HG03521 (cell line): ENCODE measurements around the gene RCOR1.
"Not testable (repeated sequence)": the region's sequence is repeated elsewhere in the genome, so short reads cannot be mapped to it uniquely, and the experiment has no call there.

Source experiments
- ATAC-seq: cut with Tn5 transposase; IDR thresholded peaks from one replicate; pipeline ENCODE4 v1.9.1; 2021; ENCODE audit warnings: mild to moderate bottlenecking, moderate library complexity; ENCODE audit not compliant: unreplicated experiment

RCOR1 gene

DNA sequence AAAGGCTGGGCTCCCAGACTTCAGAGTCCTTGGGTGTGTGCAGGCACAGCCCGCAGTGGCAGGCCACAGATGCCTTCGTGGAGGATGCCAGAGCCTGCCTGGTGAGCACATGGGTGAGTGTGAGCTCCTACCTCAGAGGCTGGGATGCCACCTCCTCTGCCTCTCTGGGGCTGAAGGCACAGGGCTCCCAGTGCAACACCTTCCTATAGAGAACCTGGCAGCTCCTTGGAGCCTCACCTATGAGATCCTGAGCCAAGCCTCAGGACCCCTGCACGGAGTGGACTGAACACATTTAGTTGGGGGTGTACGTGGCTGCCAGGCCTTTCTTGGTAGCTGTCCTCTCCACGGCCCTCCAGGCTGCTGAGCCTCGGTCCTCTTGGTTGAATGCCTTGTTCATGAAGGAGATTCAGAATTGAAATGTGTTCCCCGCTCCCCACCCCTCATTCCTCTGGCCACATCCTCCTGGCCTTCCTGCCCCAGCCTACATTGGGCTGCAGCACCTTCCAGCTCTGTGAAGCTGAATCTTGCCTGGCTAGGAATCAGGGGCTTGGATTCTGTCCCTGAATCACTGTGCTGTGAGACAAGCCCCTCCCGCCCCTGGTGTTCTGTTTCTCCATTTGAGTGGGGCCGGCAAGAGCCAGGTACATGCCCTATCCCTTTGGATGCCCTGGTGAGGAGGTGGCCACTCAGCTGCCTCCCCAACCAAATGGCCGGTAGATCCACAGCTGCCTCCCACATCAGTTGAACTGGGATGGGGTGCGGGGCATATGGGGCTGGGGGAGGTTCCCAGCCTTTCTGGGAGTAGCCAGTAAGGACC lies 146.1 kb downstream of the RCOR1 start:
- ATAC-seq = no peak

DNA sequence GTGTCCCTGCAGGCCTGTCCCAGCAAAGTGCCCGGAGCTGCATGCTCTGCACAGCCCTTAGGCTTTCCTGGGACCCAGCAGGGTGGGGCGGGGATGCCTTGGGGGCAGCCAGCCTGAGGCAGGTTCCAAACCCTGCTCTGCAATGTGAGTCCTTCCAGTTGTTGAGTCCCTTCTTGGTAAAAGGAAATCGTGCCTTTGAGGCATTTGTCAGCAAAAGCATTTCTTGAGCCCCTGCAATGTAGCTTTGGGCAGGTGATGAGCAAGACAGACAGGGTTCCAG lies 146.7 kb downstream of the RCOR1 start:
- ATAC-seq = no peak

DNA sequence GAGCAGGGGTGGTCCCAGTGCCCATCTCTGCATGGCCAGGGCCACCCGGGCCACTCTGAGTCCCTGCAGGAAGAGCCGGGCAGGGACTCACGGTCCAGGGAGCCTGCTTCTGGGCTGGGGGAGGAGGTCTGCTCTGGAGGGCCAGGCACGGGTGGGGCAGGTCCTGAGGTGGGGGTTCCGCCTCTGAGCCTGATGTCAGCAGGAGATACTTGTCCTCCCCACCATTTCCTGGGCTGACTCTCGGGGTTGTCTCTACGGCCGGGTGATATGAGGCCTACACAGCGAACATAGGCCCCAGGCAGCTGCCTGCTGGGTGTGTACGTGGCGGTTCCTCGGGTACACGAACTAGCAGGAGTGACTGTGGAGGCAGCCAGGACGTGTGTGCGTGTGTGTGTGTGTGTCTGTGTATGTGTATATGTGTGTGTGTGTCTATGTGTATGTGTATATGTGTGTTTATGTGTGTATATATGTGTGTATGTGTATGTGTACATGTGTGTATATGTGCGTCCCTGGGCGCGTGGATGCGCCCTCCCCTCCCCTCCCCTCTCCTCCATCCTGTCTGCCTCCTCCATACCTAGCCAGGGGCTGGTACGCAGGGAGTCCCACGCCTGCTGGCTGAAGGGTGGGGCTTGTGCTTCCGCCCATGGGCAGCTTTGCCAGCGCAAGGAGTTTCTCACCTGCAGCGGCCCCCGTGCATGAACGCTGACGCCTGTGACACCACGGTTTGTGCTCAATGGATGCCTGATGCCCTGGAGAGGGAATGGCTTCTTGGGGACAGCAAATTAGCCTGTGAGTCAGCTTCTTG lies 154.4 kb downstream of the RCOR1 start:
- ATAC-seq = no peak

DNA sequence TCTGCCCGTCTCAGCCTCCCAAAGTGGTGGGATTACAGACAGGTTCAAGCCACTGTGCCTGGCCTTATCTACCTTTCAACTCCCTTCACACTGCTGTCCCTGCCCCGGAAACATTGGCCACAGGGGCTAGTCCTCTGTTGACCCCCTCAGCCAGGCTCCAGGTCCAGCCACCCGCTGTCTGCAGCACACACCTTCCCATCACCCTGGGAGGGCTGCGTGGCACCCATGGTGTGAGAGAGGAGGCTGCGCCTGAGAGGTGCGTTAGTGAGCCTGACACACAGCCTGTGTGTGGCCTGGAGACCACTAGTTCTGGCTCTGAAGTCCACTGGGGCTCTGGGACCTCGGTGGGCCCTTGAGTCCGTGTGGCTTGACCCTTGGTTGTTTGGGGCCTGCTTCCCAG lies 156.4 kb downstream of the RCOR1 start:
- ATAC-seq = no peak

DNA sequence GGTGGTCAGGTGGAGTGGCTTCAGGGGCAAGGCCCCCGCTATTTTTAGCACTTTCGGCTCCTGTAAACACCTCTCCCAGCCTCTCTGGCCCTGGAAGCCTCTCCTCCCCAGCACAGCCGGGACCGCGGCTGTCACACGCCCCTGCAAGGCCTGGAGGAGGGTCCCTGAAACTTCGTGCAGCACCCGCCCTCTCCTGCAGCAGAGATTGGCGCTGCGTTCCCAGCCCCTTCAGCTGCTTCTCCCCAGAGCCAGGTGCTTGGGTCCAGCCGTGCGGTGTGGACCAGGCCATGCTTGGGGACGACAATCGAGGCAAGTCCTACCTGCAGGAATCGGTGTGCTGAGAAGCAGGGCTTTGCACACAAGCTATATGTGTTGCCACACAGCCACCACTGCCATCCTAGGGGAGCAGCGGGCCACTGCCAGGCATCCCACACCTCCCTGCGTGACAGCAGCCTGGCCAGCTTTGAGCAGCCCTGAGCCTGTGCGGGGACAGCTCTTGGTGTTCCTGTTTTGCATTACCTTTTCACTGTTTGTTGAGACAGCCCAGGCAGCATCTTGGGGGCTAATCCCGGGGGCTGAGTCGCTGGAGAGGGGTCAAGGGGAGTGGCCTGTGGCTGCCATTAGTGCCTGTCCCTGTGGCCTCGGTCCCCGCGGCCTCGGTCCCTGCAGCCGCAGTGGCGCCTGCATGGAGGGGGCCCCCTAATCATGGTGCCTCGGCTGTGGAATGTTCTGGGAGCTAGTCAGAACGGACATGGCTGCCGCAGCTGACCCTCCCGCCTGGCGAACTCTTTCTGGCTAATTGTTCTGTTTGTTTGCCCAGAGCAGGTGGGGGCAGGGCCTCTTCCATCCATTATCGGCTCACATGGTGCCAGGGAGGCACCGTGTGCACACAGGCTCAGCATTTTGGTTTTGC lies 157.2 kb downstream of the RCOR1 start:
- no peak for ATAC-seq

DNA sequence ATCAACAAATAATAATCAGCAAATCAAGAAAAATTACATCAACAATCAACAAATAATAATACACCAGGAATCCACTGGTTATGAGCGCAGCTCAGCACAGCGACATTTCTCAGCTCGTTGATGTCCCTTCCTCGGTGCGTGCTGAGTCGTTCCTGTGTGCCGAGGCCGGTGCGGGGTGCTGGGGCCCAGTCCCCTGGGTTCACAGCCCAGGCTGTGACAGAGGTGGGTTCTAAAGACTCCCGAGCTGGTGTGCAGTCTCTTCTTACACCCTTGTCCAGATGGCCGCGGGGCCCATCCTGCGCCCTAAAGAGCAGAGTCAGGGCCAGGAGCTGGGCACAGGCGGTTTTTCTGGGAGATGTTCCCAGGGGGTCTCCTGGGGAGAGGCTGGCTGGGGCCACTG lies 157.9 kb downstream of the RCOR1 start:
- no peak for ATAC-seq

DNA sequence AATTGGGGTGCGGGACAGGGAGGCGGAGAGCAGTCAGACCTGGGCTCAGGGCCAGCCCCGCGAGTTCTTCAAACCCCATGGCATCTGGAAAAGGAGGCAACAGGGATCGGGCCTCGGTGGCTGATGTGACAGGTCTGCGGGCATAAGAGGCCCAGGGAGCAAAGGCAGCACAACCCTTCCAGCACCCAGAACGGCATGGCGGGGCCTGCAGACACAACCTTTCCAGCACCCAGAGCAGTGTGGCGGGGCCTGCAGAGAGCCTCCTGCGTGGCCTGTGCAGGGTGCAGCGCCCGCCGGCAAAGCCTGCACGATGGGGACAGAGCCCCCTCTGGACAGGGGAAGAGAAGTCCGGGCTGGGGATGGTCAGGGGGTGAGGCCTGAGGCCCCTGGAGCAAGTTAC lies 158.6 kb downstream of the RCOR1 start:
- no peak for ATAC-seq

DNA sequence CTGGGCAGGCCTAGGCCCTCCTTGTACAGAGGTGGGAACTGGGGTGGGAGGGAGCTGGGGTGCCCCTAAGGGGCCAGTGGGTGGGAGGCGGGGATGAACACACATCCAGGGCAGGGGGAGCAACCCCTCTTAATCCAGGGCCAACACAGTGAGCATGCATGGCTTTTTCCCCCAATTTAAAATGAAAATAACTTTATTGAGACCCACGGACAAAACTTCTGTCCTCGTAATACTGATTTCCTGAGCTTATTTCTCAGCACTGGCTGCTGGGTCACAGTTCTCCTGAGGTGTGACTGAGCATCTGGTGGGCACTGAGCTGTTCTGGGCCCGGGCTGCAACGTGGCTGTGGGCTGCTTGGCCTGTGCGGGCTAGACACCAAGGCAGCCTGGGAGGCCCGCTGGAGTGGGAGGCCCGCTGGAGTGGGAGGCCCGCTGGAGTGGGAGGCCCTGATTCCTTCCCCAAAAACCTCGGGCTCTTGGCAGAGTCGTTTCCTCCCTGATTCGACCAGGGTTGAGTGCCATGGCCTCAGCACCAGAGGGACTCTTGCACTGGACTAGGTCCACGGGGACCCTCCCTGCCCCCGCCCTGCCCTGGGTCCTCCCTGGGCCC lies 159.9 kb downstream of the RCOR1 start:
- ATAC-seq = no peak

DNA sequence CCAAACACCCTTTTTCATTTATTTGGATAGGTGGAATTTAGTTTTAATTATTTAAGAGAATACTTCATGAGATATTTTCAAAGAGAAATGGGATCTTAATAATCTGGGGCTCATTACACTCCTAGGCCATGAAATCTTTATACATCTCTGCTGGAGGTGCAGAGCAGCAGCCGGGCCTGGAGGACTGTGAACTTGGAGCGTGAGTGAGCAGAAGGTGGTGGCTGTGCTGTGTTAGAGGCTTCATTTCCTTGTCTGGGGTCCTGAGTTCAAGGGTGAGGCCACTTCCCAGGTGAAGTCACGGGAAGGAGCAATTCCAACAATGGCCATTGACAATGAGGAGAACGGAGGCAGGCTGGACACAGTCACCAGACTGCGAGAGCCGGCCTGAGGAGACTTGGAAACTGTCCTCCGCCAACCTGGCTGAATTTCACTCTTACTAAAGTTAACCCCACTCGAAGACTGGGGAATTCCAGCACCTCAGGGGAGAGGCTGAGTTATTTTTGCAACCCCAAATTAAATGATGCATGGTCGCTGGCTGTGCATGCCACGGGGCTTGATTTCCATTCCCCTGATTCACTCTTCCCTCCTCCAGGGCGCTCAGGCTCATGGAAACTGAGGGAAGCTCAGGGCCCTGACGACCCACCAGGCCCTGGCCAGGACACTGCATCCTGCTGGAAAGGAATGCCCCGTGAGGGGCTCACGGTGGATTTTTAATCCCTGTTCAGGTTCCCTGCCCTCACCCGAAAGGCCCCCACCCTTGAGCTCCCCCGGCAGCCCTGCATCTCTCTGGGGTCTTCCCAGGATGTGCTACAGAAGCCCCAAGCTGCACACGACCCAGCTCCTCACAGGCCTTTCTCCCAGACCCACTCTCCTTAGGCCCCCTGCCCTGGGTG lies 162.2 kb downstream of the RCOR1 start:
- no peak for ATAC-seq

DNA sequence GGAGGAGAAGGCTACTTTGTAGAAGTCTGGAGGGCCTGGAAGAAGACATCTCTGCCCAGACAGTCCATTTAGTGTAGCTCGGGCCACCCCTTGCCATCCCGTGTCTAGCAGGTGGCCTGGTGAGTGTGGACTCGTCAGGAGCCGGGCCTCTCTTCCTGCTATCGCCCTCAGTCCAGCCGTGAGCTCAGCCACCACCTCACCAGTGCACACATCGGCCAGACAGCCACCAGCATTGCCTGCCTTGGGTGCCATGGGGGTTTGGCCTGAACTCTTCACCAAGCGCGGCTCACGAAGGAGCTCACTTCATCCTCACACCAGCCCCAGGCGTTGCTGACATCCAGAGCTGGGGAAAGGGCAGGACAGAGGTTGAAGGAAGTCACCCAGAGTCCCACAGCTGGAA lies 165.2 kb downstream of the RCOR1 start:
- no peak for ATAC-seq

DNA sequence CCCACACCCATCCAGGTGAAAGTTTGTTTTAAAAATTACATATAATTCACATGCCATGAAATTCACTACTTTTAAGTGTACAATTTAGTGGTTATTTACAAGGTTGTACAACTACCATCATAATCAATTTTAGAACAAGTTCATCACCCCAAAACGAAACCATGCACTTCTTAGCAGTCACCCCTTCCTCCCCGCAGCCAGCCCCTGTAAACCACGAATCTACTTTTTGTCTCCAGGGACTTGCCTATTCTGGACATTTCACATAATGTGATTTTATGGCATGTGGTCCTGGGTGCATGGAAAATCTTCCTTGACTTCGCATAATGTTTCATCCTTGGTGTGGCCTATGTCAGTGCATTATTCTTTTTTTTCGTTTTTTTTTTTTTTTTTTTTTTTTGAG lies 165.6 kb downstream of the RCOR1 start:
- no peak for ATAC-seq

DNA sequence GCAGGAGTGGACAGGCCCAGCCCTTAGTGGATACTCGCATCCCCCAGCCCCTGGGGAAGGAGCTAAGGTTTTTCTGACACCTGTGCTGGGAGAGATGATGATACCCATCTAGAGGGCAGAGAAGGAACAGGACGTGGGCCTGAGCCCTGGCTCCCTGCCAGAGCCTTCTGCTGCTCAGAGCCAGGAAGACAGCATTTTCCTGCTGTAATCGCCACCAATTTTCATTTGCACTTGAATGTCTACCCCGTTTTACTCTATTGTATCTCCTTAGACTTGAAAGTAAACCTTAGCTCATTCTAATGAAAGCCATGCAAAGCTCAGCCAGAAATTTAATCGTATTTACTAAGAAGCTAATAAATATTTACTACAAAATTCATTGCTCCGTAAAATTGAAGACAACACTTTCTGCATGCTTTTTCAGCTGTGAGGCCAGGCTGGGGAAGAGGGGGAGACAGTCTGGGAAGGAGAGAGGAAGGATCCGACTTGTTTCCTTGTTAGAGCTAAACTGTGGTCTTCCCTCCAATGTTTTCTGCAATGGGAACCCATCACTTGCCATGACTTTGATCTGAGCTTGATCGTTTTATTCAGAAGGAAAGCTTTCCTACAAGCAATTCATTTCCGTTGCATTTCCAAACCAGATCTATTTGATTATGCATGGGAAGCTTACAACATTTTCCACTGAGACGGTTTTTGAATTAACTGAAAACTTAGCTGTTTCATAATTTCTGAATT lies 167.2 kb downstream of the RCOR1 start:
- no peak for ATAC-seq

DNA sequence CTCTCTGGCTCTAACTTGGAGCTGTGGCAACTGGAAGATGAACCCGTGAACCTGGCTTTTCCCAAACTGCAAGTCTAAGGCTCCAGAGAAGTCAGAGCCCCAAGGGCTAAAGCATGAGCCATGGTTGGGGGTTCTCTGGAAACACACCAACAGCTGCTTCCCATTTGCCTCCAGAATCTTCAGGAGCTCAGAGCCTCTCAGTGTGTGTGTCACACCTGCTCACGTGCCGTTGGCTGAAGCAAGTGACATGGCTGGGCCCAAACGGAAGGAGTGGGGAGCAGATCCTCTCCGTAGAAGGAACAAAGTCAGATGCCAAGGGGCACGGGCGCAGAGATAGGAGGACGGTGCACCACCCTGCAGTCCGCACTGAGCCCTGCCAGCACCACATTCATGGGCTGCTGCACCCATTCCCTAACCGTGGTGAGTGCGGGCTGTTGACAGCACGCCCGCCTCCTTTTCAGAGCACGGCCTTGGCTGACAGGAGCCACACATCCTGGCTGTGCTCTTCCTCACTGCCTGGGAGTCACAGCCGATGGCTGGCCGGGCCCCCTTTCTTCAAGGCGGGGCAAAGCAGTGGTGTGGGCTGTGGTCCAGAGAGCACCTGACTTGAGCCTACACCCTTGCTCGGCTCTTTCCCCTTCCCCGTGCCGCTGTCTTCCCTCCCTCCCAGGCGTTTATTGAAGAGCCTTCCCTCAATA lies 168.2 kb downstream of the RCOR1 start:
- no peak for ATAC-seq

DNA sequence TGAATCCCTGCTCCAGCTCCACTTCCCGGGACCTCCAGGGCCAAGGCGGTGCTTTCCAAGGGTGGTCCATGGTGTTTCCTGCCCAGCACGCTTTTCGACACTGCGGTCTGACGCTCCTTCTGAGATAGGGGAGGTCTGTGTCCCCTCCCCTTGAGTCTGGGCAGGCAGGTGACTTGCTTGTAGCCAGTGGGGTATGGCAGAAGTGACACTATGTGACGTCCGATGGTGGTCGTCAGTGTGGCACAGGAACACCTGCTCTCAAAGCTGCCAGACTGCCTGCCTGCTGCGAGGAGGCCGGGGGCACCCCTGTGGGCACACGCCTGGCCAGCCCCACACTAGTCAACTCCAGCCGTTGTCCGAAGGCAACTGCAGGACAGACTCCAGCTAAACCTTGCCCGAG lies 168.8 kb downstream of the RCOR1 start:
- ATAC-seq = no peak

DNA sequence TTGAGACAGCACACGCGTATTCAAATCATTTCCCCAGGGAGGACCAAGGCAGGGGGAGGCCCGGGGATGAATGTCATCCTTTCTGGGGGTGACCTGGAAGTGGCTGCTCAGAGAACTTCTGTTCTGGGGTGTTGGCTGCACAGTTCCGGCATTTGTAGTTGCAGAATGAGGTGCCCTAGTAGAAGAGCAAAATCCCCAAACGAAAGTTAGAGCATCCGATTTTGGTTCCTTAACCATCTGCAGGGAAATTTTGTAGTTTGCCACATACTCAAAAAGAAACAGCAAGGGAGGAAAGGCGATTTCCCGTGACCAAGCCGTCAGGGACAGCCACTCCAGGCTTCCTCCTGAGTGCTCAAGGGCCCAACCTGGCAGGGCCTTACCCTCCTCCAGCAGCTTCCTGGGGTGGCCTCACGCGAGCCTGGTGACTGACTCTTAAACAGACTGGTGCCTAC lies 171.8 kb downstream of the RCOR1 start:
- ATAC-seq = no peak

DNA sequence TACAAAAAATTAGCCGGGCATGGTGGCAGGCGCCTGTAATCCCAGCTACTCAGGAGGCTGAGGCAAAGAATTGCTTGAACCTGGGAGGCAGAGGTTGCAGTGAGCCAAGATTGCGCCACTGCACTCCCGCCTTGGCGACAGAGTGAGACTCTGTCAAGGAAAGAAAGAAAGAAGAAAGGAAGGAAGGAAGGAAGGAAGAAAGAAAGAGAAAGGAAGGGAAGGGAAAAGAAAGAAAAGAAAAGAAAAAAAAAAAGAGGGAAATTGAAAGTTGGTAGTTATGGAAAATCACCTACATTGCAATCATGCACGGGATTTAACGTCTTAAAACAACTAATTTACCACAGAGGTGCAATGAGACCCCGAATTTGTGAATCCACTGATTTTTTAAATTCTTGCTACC lies 173.3 kb downstream of the RCOR1 start:
- not testable (repeated sequence) for ATAC-seq

DNA sequence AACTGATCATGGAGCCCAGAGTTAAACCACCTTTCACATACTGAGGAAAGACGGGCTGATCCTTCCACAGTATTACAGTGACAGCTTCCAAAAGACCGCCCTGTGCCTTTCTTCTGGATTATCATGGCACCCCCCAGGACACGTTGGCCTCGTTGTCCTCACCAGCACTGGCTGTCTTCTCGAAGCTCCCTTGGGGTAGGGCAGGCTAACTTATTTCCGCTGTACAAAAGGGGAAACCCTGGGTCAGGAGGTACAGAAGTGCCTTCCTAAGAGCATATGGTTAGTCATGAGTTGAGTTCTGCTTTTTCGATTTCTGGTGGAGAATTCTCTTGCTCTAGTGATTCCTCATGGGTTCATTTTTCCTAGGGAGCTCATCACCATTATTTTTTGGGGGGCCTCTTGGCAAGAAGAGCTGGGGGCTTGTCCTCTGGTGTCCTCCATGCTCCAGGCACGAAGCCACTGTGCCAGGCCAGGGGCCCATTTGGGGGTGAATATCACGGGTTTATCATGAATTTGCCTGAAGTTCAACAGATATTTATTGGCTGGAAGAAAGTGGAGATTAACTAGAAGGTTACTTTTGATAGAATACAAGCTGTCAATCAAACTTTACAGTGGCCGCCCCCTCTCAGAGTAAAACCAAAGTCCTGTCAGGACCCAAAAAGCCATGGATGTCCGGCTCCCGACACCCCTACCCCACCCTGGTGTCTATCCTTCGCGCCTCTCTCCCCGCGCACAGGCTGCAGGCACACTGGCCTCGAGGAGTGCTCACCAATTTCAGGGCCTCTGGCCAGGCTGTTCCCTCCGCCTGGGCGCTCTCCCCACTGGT lies 176.0 kb downstream of the RCOR1 start:
- ATAC-seq = no peak

DNA sequence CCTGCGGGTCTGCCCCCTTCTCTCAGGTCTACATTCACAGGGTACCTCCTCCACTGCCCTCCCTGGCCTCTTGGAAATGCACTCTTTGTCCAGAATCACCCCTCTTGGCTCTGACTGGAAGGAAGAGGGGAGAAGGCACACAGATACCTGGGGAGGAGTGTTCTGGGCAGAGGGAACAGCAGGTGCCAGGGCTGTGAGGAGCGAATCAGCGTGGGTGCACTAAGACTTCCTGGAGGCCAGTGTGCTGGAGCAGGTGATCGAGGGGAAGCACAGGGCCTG lies 176.5 kb downstream of the RCOR1 start:
- no peak for ATAC-seq
